GM18868 (cell line): ENCODE results near the gene RTP3.
"Not testable (repeated sequence)": the region's sequence is repeated elsewhere in the genome, so short reads cannot be mapped to it uniquely, and the experiment has no call there.

Experiments
- ATAC-seq: cut with Tn5 transposase; IDR thresholded peaks from one replicate; pipeline ENCODE4 v1.9.1; 2021; ENCODE audit warnings: mild to moderate bottlenecking, moderate library complexity; ENCODE audit not compliant: unreplicated experiment

The RTP3 gene

GRCh38 chr3:46490338-46491084 lies 7.3 kb upstream of the RTP3 start:
- ATAC-seq = no peak

GRCh38 chr3:46491089-46492070 lies 6.4 kb upstream of the RTP3 start:
- no peak for ATAC-seq

- no peak for ATAC-seq
These were observed 4.8 kb upstream of the RTP3 start for GRCh38 chr3:46492890-46493547.

GRCh38 chr3:46494491-46494890 lies 3.3 kb upstream of the RTP3 start:
- not testable (repeated sequence) for ATAC-seq

- ATAC-seq = no peak
These were observed 1.8 kb upstream of the RTP3 start for GRCh38 chr3:46495901-46496456.

GRCh38 chr3:46496746-46497555 lies 825 bp upstream of the RTP3 start:
- ATAC-seq = no peak

GRCh38 chr3:46498916-46499519 lies 1.2 kb downstream of the RTP3 start:
- no peak for ATAC-seq

- ATAC-seq = no peak
These were observed 3.2 kb downstream of the RTP3 start for GRCh38 chr3:46500656-46501635.

- no peak for ATAC-seq
These were observed 3.9 kb downstream of the RTP3 start for GRCh38 chr3:46501702-46502101.

- no peak for ATAC-seq
These were observed 5.6 kb downstream of the RTP3 start for GRCh38 chr3:46503200-46503874.

GRCh38 chr3:46504789-46505188 lies 7.0 kb downstream of the RTP3 start:
- no peak for ATAC-seq

GRCh38 chr3:46505953-46506352 lies 8.2 kb downstream of the RTP3 start:
- ATAC-seq = no peak

GRCh38 chr3:46506526-46506925 lies 8.8 kb downstream of the RTP3 start:
- no peak for ATAC-seq

- ATAC-seq = no peak
These were observed 11.2 kb downstream of the RTP3 start for GRCh38 chr3:46508850-46509591.

GRCh38 chr3:46509661-46510187 lies 11.9 kb downstream of the RTP3 start:
- no peak for ATAC-seq

- no peak for ATAC-seq
These were observed 14.5 kb downstream of the RTP3 start for GRCh38 chr3:46512191-46512749.

- ATAC-seq = no peak
These were observed 18.7 kb downstream of the RTP3 start for GRCh38 chr3:46516521-46516920.
